HG02610 (cell line): ENCODE results near the gene LRRC8D.
A peak's percentile ranks its signal among the peaks of the same experiment; 100 is the strongest.

Source experiments
- ATAC-seq: cut with Tn5 transposase; IDR thresholded peaks from one replicate; pipeline ENCODE4 v1.9.1; 2021; ENCODE audit warnings: mild to moderate bottlenecking, moderate library complexity; ENCODE audit not compliant: unreplicated experiment

LRRC8D gene

DNA sequence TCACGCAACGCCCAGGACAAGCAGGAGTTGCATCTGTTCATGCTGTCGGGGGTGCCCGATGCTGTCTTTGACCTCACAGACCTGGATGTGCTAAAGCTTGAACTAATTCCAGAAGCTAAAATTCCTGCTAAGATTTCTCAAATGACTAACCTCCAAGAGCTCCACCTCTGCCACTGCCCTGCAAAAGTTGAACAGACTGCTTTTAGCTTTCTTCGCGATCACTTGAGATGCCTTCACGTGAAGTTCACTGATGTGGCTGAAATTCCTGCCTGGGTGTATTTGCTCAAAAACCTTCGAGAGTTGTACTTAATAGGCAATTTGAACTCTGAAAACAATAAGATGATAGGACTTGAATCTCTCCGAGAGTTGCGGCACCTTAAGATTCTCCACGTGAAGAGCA lies 113.6 kb downstream of the LRRC8D start:
- no peak for ATAC-seq

- no peak for ATAC-seq
These were observed 114.4 kb downstream of the LRRC8D start for GRCh38 chr1:89935235-89935634.

GRCh38 chr1:89936694-89937093 lies 115.9 kb downstream of the LRRC8D start:
- no peak for ATAC-seq

DNA sequence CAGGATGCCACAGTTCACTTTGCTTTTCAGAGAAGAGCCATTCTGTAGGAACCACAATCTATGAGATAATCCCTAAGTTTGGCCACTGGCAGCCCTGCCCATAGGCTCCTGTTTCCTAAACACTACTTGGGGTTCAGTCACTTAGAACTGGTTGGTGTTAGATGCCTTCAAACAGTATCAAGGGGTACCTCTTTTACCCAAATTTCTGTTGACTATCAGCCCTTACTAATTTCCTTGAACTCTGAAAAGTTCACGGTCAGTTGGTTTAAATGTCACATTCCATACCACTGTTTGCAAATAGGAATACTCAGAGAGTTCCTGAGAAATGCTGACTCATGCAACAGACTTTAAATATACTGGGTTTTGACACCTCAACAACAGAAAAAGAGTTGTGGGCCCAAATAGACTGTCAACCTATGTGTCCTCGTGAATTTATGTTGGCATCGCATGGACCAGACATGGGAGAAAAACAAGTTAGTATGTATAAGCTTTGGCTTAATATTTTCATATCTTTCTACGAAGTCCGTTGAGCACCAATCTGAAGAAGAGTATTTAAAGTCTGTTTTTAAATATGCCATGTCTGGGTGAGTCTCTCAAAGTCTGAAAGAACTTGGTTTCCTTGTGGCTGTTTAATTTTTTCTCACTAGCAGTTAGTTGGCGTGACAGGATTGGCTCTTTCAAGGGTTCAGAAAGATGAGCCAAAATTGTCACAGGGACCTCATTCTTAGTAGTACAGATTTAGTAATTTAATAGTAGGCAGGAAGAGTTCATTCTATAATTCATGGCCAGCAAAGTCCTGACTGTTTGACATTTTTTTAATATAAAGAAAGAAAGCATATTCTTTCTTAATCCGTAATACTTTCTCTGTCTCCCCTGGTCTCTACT lies 117.6 kb downstream of the LRRC8D start:
- ATAC-seq, result no peak

DNA sequence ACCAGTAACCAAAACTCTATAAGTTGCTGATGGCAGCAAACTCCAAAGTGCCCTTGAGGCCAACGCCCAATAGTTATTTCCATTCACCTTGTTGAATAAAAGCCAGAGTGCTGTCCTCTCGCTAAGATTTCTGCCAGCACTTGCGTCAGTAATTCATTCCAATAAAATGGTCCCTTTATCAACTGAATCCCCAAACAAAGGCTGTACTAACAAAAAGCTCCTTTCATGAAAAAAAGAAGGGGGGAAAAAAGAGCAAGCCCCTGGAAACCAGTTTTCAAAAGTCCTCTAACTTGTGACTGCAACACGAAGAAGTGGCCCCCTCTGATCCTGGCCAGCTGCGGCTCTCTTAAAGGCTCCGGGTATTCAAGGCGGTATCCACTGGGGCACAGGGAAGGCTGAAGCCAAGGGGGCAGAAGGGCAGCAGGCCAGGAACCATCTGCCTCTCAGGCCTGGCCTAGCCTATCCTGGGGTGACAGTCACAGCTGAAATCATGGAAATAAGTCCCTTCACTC lies 118.3 kb downstream of the LRRC8D start:
- no peak for ATAC-seq

- no peak for ATAC-seq
These were observed 119.0 kb downstream of the LRRC8D start for GRCh38 chr1:89939693-89940438.

- ATAC-seq, result peak; percentile 58
These were observed 120.4 kb downstream of the LRRC8D start for GRCh38 chr1:89941110-89941766.

DNA sequence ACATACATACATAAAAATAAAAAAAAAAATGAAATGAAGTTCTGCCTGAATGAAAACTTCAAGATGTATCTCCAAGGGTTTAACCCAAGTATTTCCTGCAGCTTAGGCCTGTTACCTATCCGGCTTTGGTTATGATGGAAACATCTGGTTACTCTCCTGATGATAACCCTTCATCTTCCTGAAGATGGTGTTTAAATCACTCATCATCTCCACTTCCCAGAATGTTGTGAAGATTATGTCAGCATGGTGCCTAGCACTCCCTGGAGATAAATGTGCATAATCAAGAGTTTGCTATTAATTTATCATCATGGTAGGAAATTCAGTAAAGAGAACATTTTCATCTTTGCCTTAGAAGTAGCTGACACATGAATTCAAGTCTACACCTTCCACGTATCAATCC lies 121.2 kb downstream of the LRRC8D start:
- ATAC-seq, result no peak

- no peak for ATAC-seq
These were observed 122.2 kb downstream of the LRRC8D start for GRCh38 chr1:89942825-89943658.

GRCh38 chr1:89943846-89944781 lies 123.3 kb downstream of the LRRC8D start:
- ATAC-seq, result no peak

DNA sequence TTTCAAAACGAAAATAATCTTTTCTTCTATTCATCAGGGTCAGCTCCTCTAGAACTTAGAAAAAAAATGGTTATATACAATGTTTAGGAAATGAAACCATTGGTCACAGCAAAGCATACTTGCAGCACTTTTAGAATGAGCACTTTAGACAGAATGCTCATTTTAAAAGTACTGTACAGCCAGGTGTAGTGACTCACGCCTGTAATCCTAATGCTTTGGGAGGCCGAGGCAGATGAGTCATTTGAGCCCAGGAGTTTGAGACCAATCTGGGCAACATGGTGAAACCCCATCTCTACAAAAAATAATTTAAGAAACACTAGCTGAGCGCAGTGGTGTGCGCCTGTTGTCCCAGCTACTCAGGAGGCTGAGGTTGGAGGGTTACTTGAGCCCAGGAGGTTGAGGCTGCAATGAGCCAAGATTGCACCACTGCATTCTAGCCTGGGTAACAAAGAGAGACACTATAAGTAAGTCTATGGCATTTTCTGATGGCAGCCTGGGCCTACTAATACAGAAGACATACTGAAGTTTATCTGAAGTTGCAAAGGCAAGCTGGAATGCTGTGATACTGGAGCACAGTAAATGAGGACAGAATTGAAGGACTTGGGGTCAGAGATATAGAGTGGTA lies 125.1 kb downstream of the LRRC8D start:
- ATAC-seq, result peak; percentile 92

DNA sequence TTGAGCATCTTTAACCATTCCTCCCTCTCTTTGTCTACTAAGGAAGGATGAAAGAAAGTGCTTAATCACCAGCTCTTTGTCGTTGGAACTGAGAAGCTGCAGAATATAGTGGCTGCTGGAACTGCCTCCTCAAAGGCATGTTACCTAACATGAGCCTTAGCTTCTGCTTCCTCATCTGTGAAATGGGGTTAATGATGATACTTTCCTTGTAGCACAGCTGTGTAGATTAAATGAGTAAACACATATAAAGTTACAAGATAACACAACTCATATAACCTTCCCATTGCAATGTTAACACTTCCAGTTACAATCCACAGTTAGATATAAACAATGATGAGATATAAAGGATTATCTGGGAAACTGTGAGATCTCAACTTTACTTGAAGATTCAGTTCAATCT lies 125.7 kb downstream of the LRRC8D start:
- no peak for ATAC-seq

GRCh38 chr1:89948722-89949345 lies 128.0 kb downstream of the LRRC8D start:
- no peak for ATAC-seq

DNA sequence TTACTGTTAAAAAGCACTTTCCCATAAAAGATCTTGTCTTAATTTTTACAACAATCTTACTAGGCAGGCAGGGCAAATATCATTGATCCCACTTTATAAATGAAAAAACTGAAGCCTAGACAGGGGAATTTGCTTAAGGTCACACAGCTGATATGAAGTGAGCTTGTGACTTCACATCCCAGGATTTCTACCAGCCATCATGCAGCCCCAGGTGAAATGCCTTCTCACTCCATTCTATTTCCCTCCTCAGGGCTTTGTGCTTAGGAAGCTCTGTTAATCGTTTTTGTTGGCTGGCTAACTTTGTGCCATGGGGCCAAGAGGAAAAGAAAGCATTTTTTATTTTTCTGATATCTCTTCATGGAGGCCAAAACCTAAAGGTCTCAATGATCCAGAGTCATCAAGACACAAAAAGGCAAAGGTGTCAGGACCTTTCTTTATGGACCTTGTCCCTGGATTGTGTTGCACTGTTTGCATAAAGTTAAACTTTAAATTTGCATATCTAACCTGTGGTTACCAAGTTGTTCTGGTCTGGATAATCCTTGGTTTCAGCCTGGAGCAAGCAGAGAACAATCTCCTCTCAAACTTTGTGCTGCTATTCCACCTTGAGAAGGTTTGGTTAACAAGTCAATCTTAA lies 129.3 kb downstream of the LRRC8D start:
- no peak for ATAC-seq

GRCh38 chr1:89950703-89951102 lies 129.9 kb downstream of the LRRC8D start:
- ATAC-seq, result no peak

DNA sequence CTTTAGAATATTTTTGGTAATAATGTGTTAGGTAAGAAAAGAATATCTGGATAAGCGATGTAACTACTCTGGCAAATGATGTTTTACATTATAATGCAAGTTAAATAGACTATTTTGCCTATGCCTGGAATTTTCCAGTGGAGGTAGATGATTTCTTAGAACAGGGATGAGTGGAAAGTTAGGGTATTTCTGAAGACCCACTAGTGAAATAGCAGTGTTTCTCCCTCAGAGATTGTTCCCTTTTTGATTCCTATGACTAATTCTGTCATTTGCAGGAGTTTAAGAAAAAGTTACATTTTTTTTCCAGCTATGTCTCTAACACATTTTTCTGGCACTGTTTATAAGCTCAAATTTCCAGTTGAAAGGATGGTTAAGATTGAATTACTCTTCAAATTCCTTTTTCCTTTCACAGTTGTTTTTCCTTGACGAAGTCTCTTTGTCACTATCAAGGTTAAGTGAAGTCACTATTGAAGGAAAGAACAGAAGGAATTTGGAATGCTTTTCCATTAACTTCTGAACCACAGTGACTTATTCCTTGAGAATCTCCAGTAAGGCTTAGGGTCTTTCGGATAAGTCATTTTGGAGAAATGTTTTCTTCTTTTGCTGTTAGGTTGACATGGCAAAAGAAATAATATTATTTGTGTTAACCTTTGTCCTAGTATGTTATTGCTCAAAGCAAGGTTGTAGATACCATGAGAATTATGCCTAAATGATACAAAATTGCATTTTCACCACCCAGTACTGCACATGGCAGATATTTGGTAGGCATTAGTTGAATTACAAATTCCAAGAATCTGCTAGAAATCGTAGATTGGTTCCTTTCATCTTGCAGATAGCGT lies 131.2 kb downstream of the LRRC8D start:
- no peak for ATAC-seq

GRCh38 chr1:89952605-89953130 lies 131.8 kb downstream of the LRRC8D start:
- ATAC-seq, result peak; percentile 17
